Spleen (tissue), 11 donors: Measurements from ENCODE around the gene MACROD2. TPM values are rescaled to one million over a fixed set of nuclear protein-coding genes. Genes with fewer than 3 reads are reported as not detected.

Experiments
- DNase-seq: peaks from one replicate; pipeline ENCODE4 v3.0.0-alpha.2; 2020
- H3K27ac ChIP-seq, 8 donors: fragments of 200-600 bp; sonication (generic) in 7 of 8; 1 replicate in 4 of 8; 2 replicates in 4 of 8; pipeline versions ENCODE4 v1.5.0 to v1.8.0; 2016 to 2021; ENCODE audit warnings: inconsistent platforms in 4 of 8, mild to moderate bottlenecking in 4 of 8, moderate library complexity in 1 of 8
- H3K27me3 ChIP-seq, 7 donors: fragments of 200-600 bp; sonication (generic) in 6 of 7; replicated peaks in 1 of 7; 1 replicate in 4 of 7; 2 replicates in 3 of 7; pipeline versions ENCODE4 v1.5.0 to v1.8.0; 2016 to 2021; ENCODE audit warnings: inconsistent platforms in 3 of 7, mild to moderate bottlenecking in 1 of 7
- H3K36me3 ChIP-seq, 6 donors: fragments of 200-600 bp; sonication (generic) in 5 of 6; 1 replicate in 4 of 6; 2 replicates in 2 of 6; pipeline versions ENCODE4 v1.5.0 to v1.8.0; 2016 to 2021; ENCODE audit warnings: inconsistent platforms in 2 of 6
- H3K4me1 ChIP-seq, 6 donors: fragments of 200-600 bp; sonication (generic) in 5 of 6; 1 replicate in 3 of 6; 2 replicates in 3 of 6; pipeline versions ENCODE4 v1.5.0 to v1.8.0; 2016 to 2021; ENCODE audit warnings: inconsistent platforms in 3 of 6
- H3K4me3 ChIP-seq, 8 donors: fragments of 200-600 bp; sonication (generic) in 7 of 8; 1 replicate in 4 of 8; 2 replicates in 4 of 8; pipeline versions ENCODE4 v1.5.0 to v1.8.0; 2016 to 2021; ENCODE audit warnings: inconsistent platforms in 4 of 8, mild to moderate bottlenecking in 4 of 8, moderate library complexity in 2 of 8
- H3K9me3 ChIP-seq, 8 donors: fragments of 200-600 bp; sonication (generic) in 7 of 8; 1 replicate in 4 of 8; 2 replicates in 4 of 8; pipeline versions ENCODE4 v1.5.0 to v1.8.0; 2016 to 2021; ENCODE audit warnings: inconsistent platforms in 4 of 8
- POLR2A ChIP-seq, 3 donors: fragments of 450-650 bp; IDR thresholded peaks; one replicate each; pipeline ENCODE4 v1.5.1; 2017; ENCODE audit warnings: antibody characterized with exemption in 3 of 3, mild to moderate bottlenecking in 1 of 3
- POLR2AphosphoS5 ChIP-seq, 3 donors: sonication (generic); formaldehyde crosslinking; IDR thresholded peaks; one replicate each; pipeline ENCODE4 v1.5.1; 2017; ENCODE audit warnings: antibody characterized with exemption in 3 of 3
- WGBS, 5 donors: extraction: QIAGEN DNeasy Blood & Tissue Kit in 3 of 5; methylation state at CpG; one replicate each; pipeline versions ENCODE4 v1.1.5 to v1.1.7; 2013 to 2018; 5-methylcytosine and 5-hydroxymethylcytosine counted together
- intact Hi-C: fragments of 100-400 bp; cut with DNase I; formaldehyde crosslinking; loops from one replicate; pipeline ENCODE4 v1.15.0; 2023; ENCODE audit warnings: low total_unique reads
- polyA plus RNA-seq, 3 donors: library from polyadenylated mRNA; stranded (reverse); fragments of 200-250 nt; gene quantifications; one replicate each; pipeline ENCODE4 v1.2.1, GENCODE V29; 2013
- total RNA-seq, 7 donors: library from RNA; depleted of rRNA in 3 of 7; stranded (reverse); fragments of >200 nt in 3 of 7; fragmentation: NEBNext Ultra II Directional in 4 of 7; extraction: Animal tissue kit (Norgen Biotek cat#: 25700) in 4 of 7; gene quantifications; one replicate each; pipeline versions ENCODE4 v1.1.0 to v1.2.1, GENCODE V29; 2016 to 2021
- TF ChIP-seq, protein P1 (sequence below), 11 experiments: fragments of 200-600 bp in 7 of 11; fragments of 450-650 bp in 4 of 11; sonication (generic) in 4 of 11; IDR thresholded peaks in 8 of 11; conservative IDR thresholded peaks in 3 of 11; 1 replicate in 7 of 11; 2 replicates in 4 of 11; pipeline versions ENCODE4 v1.4.0 to v1.8.0; 2016 to 2021; ENCODE audit warnings: antibody characterized with exemption in 11 of 11, inconsistent platforms in 4 of 11, mild to moderate bottlenecking in 1 of 11
- donor health status: healthy with polysubstance abuse.
- donor health status: DM: no; HTN: no; CAD: no; lungs with moderate emphysema.
- donor health status: DM: no; HTN: no; CAD: no.
- donor health status: Bipolar disorder and iron deficiency.
- donor health status: healthy.
- donor health status: DM: no; HTN: no; CAD: no.
- donor health status: DM: yes; HTN: yes; CAD: no.

MACROD2 gene
- total and polyA plus RNA-seq, 10 donors: 1.5 to 4.7 (median 3.4) TPM

DNA sequence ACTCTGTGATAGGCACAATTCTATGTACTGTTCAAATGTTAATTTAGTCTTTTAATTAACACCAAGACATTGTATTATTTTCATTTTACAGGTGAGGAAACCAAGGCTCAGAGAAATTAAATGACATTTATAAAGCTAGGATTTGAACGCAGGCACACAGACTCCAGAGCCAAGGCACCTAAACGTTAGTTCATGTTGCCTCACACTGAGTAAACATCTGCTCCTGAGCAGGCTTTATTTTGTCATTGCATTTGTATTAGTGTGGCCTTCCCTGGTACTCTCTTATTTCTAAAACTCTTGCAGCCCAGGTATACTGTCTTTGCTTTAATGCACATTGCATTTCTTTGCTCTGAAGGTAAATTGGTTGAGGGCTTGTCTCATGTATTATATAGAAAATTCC is 605.2 kb downstream of the MACROD2 start:
- no peaks in the 10 kb centered on the region for H3K36me3 ChIP-seq
- no peak for DNase-seq
- intact Hi-C loops: no loop called here
- H3K27ac ChIP-seq: no peak overlapping the region
- H3K27me3 ChIP-seq: no peaks in the 10 kb centered on the region
- no peaks in the 10 kb centered on the region for H3K4me1 ChIP-seq
- no peak overlapping the region for H3K4me3 ChIP-seq
- TF ChIP-seq POLR2AphosphoS5 (IDR thresholded peaks at IDR 0.05): no peak
- TF ChIP-seq POLR2A (IDR thresholded peaks at IDR 0.05): no peak
- TF ChIP-seq, protein P1, sequence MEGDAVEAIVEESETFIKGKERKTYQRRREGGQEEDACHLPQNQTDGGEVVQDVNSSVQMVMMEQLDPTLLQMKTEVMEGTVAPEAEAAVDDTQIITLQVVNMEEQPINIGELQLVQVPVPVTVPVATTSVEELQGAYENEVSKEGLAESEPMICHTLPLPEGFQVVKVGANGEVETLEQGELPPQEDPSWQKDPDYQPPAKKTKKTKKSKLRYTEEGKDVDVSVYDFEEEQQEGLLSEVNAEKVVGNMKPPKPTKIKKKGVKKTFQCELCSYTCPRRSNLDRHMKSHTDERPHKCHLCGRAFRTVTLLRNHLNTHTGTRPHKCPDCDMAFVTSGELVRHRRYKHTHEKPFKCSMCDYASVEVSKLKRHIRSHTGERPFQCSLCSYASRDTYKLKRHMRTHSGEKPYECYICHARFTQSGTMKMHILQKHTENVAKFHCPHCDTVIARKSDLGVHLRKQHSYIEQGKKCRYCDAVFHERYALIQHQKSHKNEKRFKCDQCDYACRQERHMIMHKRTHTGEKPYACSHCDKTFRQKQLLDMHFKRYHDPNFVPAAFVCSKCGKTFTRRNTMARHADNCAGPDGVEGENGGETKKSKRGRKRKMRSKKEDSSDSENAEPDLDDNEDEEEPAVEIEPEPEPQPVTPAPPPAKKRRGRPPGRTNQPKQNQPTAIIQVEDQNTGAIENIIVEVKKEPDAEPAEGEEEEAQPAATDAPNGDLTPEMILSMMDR (IDR thresholded peaks at IDR 0.05 in 8 of 11, conservative IDR thresholded peaks at IDR 0.05 in 3 of 11): no peak
- WGBS, 5 donors: 82 to 98% (median 89%) methylated on average over 2 of the region's 2 CpGs
- peaks cover 0 to 3% (median 0%) of the 10 kb centered on the region in 8 donors for H3K9me3 ChIP-seq

DNA sequence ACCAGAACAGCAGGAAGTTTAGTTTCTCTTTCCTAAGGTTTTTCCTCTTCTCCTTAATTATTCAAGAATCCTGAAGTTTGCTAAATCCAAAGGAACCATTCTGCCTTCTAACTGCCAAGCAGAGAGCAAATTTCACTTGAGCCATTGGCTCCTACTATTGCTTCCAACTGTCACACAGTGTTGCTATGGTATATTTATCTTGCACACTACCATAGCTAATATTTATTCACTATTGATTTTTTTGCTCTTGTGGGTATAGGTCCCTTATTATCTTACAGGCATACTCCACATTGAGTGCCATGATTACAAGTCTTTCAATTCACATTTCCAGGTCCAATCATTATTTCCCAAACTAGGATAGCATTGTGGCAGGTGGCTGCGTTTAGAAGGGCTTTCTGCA is 608.8 kb downstream of the MACROD2 start:
- Histone ChIP-seq H3K27me3 (no peaks in the 10 kb centered on the region), H3K27ac (no peak overlapping the region), H3K36me3 (no peaks in the 10 kb centered on the region), H3K4me1 (no peaks in the 10 kb centered on the region), H3K4me3 (no peak overlapping the region), H3K9me3 (peaks cover 0 to 3% (median 0%) of the 10 kb centered on the region in 8 donors)
- intact Hi-C loops: no loop called here
- 65 to 88% (median 83%) methylated on average over 1 of the region's 1 CpG for WGBS, 5 donors
- DNase-seq: no peak
- no peak for TF ChIP-seq POLR2A (IDR thresholded peaks at IDR 0.05)
- TF ChIP-seq, protein P1 (IDR thresholded peaks at IDR 0.05 in 8 of 11, conservative IDR thresholded peaks at IDR 0.05 in 3 of 11): no peak

GRCh38 chr20:14609328-14610221 is 614.3 kb downstream of the MACROD2 start:
- Histone ChIP-seq H3K9me3 (no peaks in the 10 kb centered on the region), H3K4me3 (no peak overlapping the region), H3K27ac (no peak overlapping the region), H3K4me1 (no peaks in the 10 kb centered on the region), H3K36me3 (no peaks in the 10 kb centered on the region), H3K27me3 (no peaks in the 10 kb centered on the region)
- WGBS, 5 donors: 75 to 84% (median 79%) methylated on average over 4 of the region's 4 CpGs
- DNase-seq: no peak
- intact Hi-C loops: no loop called here
- TF ChIP-seq POLR2AphosphoS5 (IDR thresholded peaks at IDR 0.05) (no peak), POLR2A (IDR thresholded peaks at IDR 0.05) (no peak)
- TF ChIP-seq, protein P1 (IDR thresholded peaks at IDR 0.05 in 8 of 11, conservative IDR thresholded peaks at IDR 0.05 in 3 of 11): no peak

DNA sequence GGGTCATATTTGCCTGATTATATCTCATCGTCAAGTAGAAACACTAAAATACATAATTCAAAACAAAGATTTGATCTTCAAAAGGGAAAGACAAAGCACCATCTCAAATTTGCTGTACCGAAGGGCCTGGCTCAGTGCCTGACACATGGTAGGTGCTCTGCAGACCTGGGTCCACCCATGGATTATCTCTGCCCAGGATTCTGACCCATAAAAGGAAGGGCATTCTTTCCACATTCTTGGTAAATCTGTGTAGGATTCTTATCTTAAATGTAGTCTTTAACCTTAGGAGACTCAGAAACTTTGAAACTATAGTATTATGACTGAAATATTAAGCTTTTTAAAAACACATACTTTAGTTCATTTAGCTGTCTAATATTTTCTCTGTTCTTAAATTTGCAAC is 616.2 kb downstream of the MACROD2 start:
- TF ChIP-seq POLR2A (IDR thresholded peaks at IDR 0.05) (no peak), POLR2AphosphoS5 (IDR thresholded peaks at IDR 0.05) (no peak)
- TF ChIP-seq, protein P1 (IDR thresholded peaks at IDR 0.05 in 8 of 11, conservative IDR thresholded peaks at IDR 0.05 in 3 of 11): no peak
- H3K4me3 ChIP-seq: no peak overlapping the region
- no peak overlapping the region for H3K27ac ChIP-seq
- H3K27me3 ChIP-seq: no peaks in the 10 kb centered on the region
- intact Hi-C loops: no loop called here
- no peak for DNase-seq
- 87 to 96% (median 93%) methylated on average over 2 of the region's 2 CpGs for WGBS, 5 donors
- no peaks in the 10 kb centered on the region for H3K36me3 ChIP-seq
- H3K9me3 ChIP-seq: no peaks in the 10 kb centered on the region
- no peaks in the 10 kb centered on the region for H3K4me1 ChIP-seq
